Middle frontal gyrus (tissue), 1 donor: Measurements from ENCODE around the gene SLC6A4.
"Not testable (repeated sequence)": the region's sequence is repeated elsewhere in the genome, so short reads cannot be mapped to it uniquely, and the experiment has no call there.

Source experiments
- DNase-seq: peaks from one replicate; pipeline ENCODE4 v3.0.0-alpha.2; 2015; ENCODE audit warnings: low spot score; ENCODE audit errors: extremely low spot score

Gene SLC6A4

DNA sequence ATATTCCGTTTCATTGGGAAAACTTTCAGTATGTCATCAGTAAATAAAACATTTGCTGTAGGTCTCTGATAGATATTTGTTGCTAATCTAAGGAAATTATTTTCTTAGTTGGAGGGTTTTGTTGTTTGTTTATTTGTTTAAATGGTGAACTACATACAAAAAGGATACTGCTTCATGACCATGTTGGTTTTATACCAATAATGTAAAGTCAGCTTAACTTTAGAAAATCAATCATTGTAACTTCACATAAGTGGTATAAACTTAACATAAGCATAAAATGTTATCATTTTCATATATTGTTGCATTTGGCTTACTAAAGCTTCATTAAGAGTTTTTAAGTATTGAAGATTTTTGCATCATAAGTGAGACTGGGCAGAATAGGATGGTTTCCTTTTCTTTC, 60.9 kb downstream of the SLC6A4 start:
- no peak for DNase-seq

DNA sequence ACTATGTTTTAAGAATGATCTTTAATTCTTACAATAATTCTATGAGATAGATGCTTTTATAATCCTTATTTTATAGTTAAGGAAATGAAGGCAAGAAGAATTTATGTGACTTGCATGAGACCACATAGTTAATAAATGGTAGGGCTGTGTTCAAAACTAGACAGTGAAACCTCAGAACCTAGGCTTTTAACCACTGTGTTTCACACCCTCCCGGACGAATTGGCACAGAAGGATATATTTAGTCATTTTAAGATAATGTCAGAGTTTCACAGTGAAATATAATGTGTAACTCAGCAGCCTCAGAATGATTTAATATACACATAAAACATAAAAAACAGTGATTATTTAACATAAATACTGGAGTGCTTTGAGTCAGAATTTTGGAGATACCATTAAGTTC, 61.8 kb downstream of the SLC6A4 start:
- DNase-seq = no peak

GRCh38 chr17:30172560-30172959, 62.9 kb downstream of the SLC6A4 start:
- no peak for DNase-seq

- no peak for DNase-seq
Observed at GRCh38 chr17:30170415-30170987, 65.0 kb downstream of the SLC6A4 start.

DNA sequence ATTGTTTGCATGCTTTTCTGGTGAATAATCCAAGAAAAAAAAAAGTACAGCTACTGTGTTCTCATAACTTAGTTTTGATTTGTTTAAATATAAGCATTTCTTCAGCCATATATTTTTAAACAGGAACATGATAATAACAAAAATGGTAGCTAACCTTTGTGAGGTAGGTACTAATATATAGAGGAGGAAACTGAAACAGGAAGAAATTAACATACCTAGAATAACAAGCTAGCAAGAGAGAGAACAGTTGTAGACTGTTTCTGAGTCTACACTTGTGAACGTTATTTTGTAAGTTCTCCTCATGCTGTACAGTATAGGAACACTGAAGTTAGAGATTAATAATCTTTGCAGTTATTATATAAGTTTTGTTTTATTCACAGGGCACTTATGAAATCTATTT, 69.5 kb downstream of the SLC6A4 start:
- DNase-seq = no peak

DNA sequence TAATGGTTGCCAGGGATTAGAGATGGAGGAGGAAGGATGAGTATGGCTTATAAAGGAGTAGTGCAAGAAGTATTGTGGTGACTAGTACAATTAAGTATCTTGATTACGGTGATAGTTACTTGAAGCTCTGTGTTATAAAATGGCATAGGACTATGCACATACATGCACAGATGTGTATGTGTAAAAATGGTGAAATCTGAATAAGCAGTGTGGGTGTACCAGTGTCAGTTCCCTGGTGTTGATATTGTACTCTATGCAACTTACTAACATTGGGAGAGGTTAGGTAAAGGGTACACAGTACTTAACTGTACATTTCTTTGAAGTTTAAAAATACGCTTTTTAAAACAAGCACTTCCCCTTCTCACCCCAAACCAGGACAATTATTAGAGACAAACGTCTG, 70.3 kb downstream of the SLC6A4 start:
- DNase-seq = no peak

GRCh38 chr17:30164531-30164930, 71.0 kb downstream of the SLC6A4 start:
- no peak for DNase-seq

GRCh38 chr17:30161601-30162000, 73.9 kb downstream of the SLC6A4 start:
- DNase-seq = no peak

DNA sequence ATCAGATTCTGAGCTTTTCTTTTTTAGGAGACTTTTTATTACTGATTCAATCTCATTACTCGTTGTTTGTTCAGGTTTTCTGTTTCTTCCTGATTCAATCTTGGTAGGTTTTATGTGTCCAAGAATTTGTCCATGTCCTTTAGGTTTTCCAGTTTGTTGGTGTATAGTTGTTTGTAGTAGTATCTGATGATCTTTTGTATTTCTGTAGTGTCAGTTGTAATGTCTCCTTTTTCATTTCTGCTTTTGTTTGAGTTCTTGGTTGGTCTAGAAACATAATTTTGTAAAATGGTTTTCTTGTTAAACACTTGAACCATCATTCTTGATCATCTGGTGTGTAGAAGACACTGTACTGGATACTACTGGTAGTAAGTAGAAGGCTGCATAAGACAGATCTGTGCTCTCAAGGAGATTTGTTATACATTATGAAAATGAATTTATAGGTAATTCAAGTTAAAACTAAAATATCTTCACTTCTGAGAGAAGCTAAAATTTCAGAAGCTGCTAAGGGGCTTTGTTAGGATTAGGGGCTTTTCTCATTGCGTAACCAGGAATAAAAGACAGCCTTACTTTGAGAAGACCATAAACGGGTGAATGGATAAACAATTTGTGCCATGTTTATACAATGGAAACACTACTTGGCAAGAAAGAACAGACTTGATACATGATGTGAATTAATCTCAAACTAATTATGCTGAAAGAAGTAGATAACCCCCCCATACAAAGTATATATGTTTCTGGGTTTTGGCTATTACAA, 74.9 kb downstream of the SLC6A4 start:
- no peak for DNase-seq

DNA sequence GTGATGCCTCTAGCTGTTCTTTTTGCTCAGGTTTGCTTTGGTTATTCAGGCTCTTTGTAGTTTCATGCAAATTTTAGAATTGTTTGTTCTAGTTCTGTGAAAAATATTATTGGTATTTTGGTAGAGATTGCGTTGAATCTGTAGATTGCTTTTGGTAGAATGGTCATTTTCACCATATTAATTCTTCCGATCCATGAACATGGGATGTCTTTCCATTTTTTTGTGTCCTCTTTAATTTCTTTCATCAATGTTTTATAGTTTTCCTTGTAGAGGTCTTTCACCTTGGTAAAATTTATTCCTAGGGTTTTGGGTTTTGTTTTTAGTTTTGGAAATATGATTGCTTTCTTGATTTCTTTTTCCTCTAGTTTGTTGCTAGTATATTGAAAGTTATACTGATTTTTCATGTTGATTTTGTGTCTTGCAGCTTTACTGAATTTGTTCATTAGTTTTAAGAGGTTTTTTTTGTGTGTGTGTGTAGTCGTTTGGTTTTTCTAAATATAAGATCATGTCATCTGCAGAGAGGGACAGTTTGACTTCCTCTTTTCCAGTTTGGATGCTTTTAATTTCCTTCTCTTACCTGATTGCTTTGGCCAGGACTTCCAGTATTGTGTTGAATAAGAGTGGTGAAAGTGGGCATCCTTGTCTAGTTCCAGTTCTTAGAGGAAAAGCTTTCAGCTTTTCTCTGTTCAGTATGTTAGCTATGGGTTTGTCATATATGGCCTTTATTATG, 76.4 kb downstream of the SLC6A4 start:
- DNase-seq = no peak

- no peak for DNase-seq
Observed at GRCh38 chr17:30155389-30155788, 80.1 kb downstream of the SLC6A4 start.

- DNase-seq = no peak
Observed at GRCh38 chr17:30153463-30153862, 82.0 kb downstream of the SLC6A4 start.

DNA sequence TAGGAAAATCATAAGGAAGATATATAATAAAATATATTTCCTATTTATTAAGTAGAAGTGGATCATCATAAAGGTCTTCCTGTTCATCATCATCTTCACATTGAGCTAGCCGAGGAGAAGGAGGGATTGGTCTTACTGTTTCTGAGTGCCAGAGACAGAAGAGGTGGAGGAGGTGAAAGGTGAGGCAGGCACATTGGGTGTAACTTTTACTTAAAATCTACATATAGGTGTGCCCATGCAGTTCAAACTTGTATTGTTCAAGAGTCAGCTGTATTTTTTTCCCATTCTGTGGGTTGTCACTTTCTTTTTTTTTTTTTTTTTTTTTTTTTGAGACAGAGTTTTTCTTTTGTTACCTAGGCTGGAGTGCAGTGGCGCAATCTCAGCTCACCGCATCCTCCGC, 84.0 kb downstream of the SLC6A4 start:
- DNase-seq = no peak

- no peak for DNase-seq
Observed at GRCh38 chr17:30148376-30148775, 87.1 kb downstream of the SLC6A4 start.

DNA sequence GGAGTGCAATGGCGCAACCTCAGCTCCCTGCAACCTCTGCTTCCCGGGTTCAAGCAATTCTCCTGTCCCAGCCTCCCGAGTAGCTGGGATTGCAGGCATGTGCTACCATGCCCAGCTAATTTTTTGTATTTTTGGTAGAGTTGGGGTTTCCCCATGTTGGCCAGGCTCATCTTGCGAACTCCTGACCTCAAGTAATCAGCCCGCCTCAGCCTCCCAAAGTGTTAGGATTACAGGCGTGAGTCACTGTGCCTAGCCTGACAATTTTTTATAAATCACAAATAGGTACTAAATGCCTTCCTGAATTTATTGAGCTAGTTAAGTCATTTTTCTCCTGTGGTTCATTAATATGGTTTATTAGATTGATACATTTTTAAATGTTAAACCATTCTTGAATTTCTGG, 87.6 kb downstream of the SLC6A4 start:
- DNase-seq = not testable (repeated sequence)
